Mesothelial cell of epicardium (in vitro differentiated cells): ENCODE measurements around the gene ITGB3BP. TPM values are rescaled to one million over a fixed set of nuclear protein-coding genes. Genes with fewer than 3 reads are reported as not detected.
"Not testable (repeated sequence)": the region's sequence is repeated elsewhere in the genome, so short reads cannot be mapped to it uniquely, and the experiment has no call there.

Source experiments
- DNase-seq, 2 experiments: peaks; one replicate each; pipeline ENCODE4 v3.0.0; 2021; ENCODE audit warnings: low spot score in 2 of 2; ENCODE audit not compliant: unreplicated experiment in 2 of 2
- H3K27ac Mint-ChIP-seq: 2 replicates; pipeline ENCODE4 v1.8.0; 2021; ENCODE audit warnings: mixed read lengths
- H3K27me3 Mint-ChIP-seq: 2 replicates; pipeline ENCODE4 v1.8.0; 2021; ENCODE audit warnings: low read depth, mixed read lengths
- H3K36me3 Mint-ChIP-seq: 2 replicates; pipeline ENCODE4 v1.8.0; 2021; ENCODE audit warnings: mixed read lengths
- H3K4me1 Mint-ChIP-seq: 2 replicates; pipeline ENCODE4 v1.8.0; 2021; ENCODE audit warnings: mixed read lengths
- H3K4me3 Mint-ChIP-seq: 2 replicates; pipeline ENCODE4 v1.8.0; 2021; ENCODE audit warnings: mild to moderate bottlenecking, moderate library complexity, mixed read lengths
- H3K9me3 Mint-ChIP-seq: 2 replicates; pipeline ENCODE4 v1.8.0; 2021; ENCODE audit warnings: mixed read lengths
- CTCF ChIP-seq: fragments of 200-600 bp; sonication (generic); IDR thresholded peaks from one replicate; pipeline ENCODE4 v1.5.0; 2021; ENCODE audit warnings: antibody characterized with exemption; ENCODE audit not compliant: unreplicated experiment
- total RNA-seq: library from RNA; stranded (reverse); gene quantifications from 3 replicates; pipeline ENCODE4 v1.2.1, GENCODE V29; 2021

The ITGB3BP gene
- total RNA-seq, 1 donor from 2014 or later = 37.7 TPM

GRCh38 chr1:63448731-63449246 lies 74.2 kb downstream of the ITGB3BP start:
- Mint-ChIP-seq H3K36me3 (peaks cover 3% of the 10 kb centered on the region), H3K4me1 (no peaks in the 10 kb centered on the region), H3K27me3 (no peaks in the 10 kb centered on the region), H3K27ac (no peak overlapping the region), H3K4me3 (no peak overlapping the region), H3K9me3 (peaks cover 3% of the 10 kb centered on the region)
- TF ChIP-seq CTCF = no peak
- DNase-seq = no peak

DNA sequence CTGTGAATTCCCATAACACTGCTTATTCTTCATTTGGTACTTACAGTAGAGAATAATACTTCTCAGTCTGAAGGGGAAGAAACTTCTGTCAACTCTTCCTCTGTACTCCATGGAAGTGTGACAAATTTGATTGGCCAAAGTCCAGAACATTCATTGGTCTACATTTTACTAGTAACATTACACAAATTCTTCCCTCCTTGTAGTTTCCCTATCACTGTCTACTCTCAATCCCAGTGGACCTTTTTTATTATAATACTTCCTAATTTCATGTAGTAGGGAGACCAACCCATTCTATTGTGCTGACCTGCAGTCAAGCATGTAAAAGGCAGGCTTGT lies 80.9 kb downstream of the ITGB3BP start:
- no peak for TF ChIP-seq CTCF
- no peaks in the 10 kb centered on the region for H3K36me3 Mint-ChIP-seq
- no peaks in the 10 kb centered on the region for H3K9me3 Mint-ChIP-seq
- H3K27me3 Mint-ChIP-seq = no peaks in the 10 kb centered on the region
- H3K4me3 Mint-ChIP-seq = no peak overlapping the region
- no peak for DNase-seq
- H3K4me1 Mint-ChIP-seq = peaks cover 2% of the 10 kb centered on the region
- H3K27ac Mint-ChIP-seq = no peak overlapping the region

- Mint-ChIP-seq H3K27ac (no peak overlapping the region), H3K4me1 (no peaks in the 10 kb centered on the region)
Observed at GRCh38 chr1:63435161-63435560, 87.9 kb downstream of the ITGB3BP start.

DNA sequence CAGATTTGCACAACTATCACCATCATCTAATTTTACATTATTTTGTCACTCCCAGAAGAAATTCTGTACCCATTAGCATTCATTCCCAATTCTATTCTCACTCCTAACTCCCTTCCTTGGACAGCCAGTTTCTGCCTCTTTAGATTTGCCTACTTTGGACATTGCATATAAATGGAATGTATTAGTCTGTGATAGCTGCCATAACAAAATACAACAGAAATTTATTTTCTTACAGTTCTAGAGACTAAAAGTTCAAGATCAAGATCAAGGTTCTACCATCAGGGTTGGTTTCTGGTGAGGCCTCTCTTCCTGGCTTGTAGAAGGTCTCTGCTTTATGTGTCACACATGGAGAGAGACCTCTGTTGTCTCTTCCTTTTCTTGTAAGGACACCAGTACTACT lies 93.7 kb downstream of the ITGB3BP start:
- no peaks in the 10 kb centered on the region for H3K27me3 Mint-ChIP-seq

More at GRCh38 chr1:63435161-63435560, 87.9 kb downstream of the ITGB3BP start:
- Mint-ChIP-seq H3K9me3 (peaks cover 14% of the 10 kb centered on the region), H3K27me3 (no peaks in the 10 kb centered on the region), H3K4me3 (no peak overlapping the region), H3K36me3 (peaks cover 13% of the 10 kb centered on the region)
- DNase-seq = no peak
- no peak for TF ChIP-seq CTCF

DNA sequence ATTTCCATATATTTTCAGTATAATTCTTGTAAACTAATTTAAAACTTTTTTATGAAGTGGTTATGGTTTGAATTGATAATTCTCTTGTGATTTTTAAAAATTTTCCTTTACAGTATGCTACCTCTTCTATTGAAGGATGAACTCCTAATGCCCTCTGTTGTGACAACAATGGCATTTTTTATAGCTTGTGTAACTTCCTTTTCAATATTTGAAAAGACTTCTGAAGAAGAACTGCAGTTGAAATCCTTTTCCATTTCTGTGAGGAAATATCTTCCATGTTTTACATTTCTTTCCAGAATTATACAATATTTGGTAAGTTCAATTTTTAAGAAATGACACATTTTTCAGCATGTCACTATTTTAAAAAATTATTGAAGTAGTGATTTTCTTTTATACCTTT lies 94.2 kb downstream of the ITGB3BP start:
- Mint-ChIP-seq H3K9me3 (peaks cover 21% of the 10 kb centered on the region), H3K27me3 (no peaks in the 10 kb centered on the region), H3K4me1 (no peaks in the 10 kb centered on the region), H3K36me3 (peaks cover 23% of the 10 kb centered on the region), H3K27ac (no peak overlapping the region), H3K4me3 (no peak overlapping the region)
- no peak for DNase-seq
- no peak for TF ChIP-seq CTCF

More for the DNA sequence above, 93.7 kb downstream of the ITGB3BP start:
- Mint-ChIP-seq H3K4me3 (no peak overlapping the region), H3K4me1 (no peaks in the 10 kb centered on the region), H3K27ac (no peak overlapping the region), H3K9me3 (peaks cover 21% of the 10 kb centered on the region), H3K36me3 (peaks cover 23% of the 10 kb centered on the region)
- DNase-seq = no peak
- no peak for TF ChIP-seq CTCF

GRCh38 chr1:63423649-63424048 lies 99.4 kb downstream of the ITGB3BP start:
- Mint-ChIP-seq H3K27me3 (no peaks in the 10 kb centered on the region), H3K4me3 (no peak overlapping the region), H3K27ac (no peak overlapping the region), H3K4me1 (no peaks in the 10 kb centered on the region), H3K36me3 (peaks cover 8% of the 10 kb centered on the region), H3K9me3 (peaks cover 3% of the 10 kb centered on the region)
- TF ChIP-seq CTCF = no peak
- no peak for DNase-seq

DNA sequence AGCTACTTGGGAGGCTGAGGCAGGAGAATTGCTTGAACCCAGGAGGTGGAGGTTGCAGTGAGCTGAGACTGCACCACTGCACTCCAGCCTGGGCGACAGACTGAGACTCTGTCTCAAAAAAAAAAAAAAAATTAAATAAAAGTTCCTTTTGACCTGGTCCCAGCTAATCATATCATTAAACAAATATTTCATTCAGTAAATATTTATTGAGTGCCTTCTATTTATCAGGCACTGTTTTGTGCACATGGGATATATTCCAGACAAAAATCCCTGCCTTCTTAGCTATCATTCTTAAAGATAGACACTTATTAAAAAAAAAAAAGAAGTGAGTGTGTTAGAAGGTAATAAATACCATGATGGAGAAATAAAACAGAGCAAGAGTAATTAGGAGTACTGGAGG lies 102.3 kb downstream of the ITGB3BP start:
- H3K4me3 Mint-ChIP-seq, H3K36me3 Mint-ChIP-seq, H3K4me1 Mint-ChIP-seq, H3K9me3 Mint-ChIP-seq, H3K27me3 Mint-ChIP-seq, H3K27ac Mint-ChIP-seq, DNase-seq: not testable (repeated sequence)
